ENCODE measurements around the gene ALDH8A1. TPM values are rescaled to one million over a fixed set of nuclear protein-coding genes. Genes with fewer than 3 reads are reported as not detected.

The ALDH8A1 gene
- total RNA-seq, 2 donors from 2014 or later: 1.3 to 3.4 TPM

- ATAC-seq (no peak), DNase-seq (no peak)
- Mint-ChIP-seq H3K4me1 (peaks cover 2% of the 10 kb centered on the region), H3K4me3 (no peak overlapping the region), H3K27me3 (no peaks in the 10 kb centered on the region), H3K36me3 (ENCODE audit: low read depth) (peaks cover 5% of the 10 kb centered on the region), H3K27ac (no peak overlapping the region)
- no peaks in the 10 kb centered on the region for H3K9me3 ChIP-seq (ENCODE audit: control insufficient read depth, low read length, poor library complexity, severe bottlenecking)
These were observed 17.8 kb upstream of the ALDH8A1 start for GRCh38 chr6:134967711-134968110.

- no peaks in the 10 kb centered on the region for H3K9me3 ChIP-seq (ENCODE audit: control insufficient read depth, low read length, poor library complexity, severe bottlenecking)
- Mint-ChIP-seq H3K27ac (no peak overlapping the region), H3K4me1 (peaks cover 2% of the 10 kb centered on the region), H3K4me3 (no peak overlapping the region), H3K27me3 (no peaks in the 10 kb centered on the region), H3K36me3 (ENCODE audit: low read depth) (peaks cover 6% of the 10 kb centered on the region)
- ATAC-seq (no peak), DNase-seq (no peak)
These were observed 14.7 kb upstream of the ALDH8A1 start for GRCh38 chr6:134964451-134965203.

- no peaks in the 10 kb centered on the region for H3K9me3 ChIP-seq (ENCODE audit: control insufficient read depth, low read length, poor library complexity, severe bottlenecking)
- peaks cover 2% of the 10 kb centered on the region for H3K4me1 Mint-ChIP-seq
- ATAC-seq (no peak), DNase-seq (no peak)
- no peak overlapping the region for H3K4me3 Mint-ChIP-seq
- H3K36me3 Mint-ChIP-seq (ENCODE audit: low read depth): peaks cover 6% of the 10 kb centered on the region
- no peaks in the 10 kb centered on the region for H3K27me3 Mint-ChIP-seq
- no peak overlapping the region for H3K27ac Mint-ChIP-seq
These were observed 12.5 kb upstream of the ALDH8A1 start for GRCh38 chr6:134962421-134962820.

GRCh38 chr6:134961366-134961765 is 11.5 kb upstream of the ALDH8A1 start:
- Mint-ChIP-seq H3K4me1 (no peaks in the 10 kb centered on the region), H3K27me3 (no peaks in the 10 kb centered on the region), H3K27ac (no peak overlapping the region), H3K36me3 (ENCODE audit: low read depth) (peaks cover 6% of the 10 kb centered on the region), H3K4me3 (no peak overlapping the region)
- ATAC-seq: no peak
- H3K9me3 ChIP-seq (ENCODE audit: control insufficient read depth, low read length, poor library complexity, severe bottlenecking): no peaks in the 10 kb centered on the region
- no peak for DNase-seq

- no peak overlapping the region for H3K4me3 Mint-ChIP-seq
- H3K27ac Mint-ChIP-seq: no peak overlapping the region
- no peaks in the 10 kb centered on the region for H3K27me3 Mint-ChIP-seq
- no peak for DNase-seq
- H3K4me1 Mint-ChIP-seq: no peaks in the 10 kb centered on the region
- H3K9me3 ChIP-seq (ENCODE audit: control insufficient read depth, low read length, poor library complexity, severe bottlenecking): no peaks in the 10 kb centered on the region
- peaks cover 6% of the 10 kb centered on the region for H3K36me3 Mint-ChIP-seq (ENCODE audit: low read depth)
- no peak for ATAC-seq
These were observed 9.7 kb upstream of the ALDH8A1 start for GRCh38 chr6:134959603-134960002.

- Mint-ChIP-seq H3K27ac (no peak overlapping the region), H3K36me3 (ENCODE audit: low read depth) (no peaks in the 10 kb centered on the region), H3K4me3 (no peak overlapping the region), H3K4me1 (no peaks in the 10 kb centered on the region), H3K27me3 (no peaks in the 10 kb centered on the region)
- H3K9me3 ChIP-seq (ENCODE audit: control insufficient read depth, low read length, poor library complexity, severe bottlenecking): no peaks in the 10 kb centered on the region
- DNase-seq: no peak
- ATAC-seq: no peak
These were observed 6.8 kb upstream of the ALDH8A1 start for GRCh38 chr6:134956676-134957075.

GRCh38 chr6:134956032-134956431 is 6.1 kb upstream of the ALDH8A1 start:
- no peak overlapping the region for H3K4me3 Mint-ChIP-seq
- H3K27me3 Mint-ChIP-seq: no peaks in the 10 kb centered on the region
- DNase-seq (no peak), ATAC-seq (no peak)
- H3K27ac Mint-ChIP-seq: no peak overlapping the region
- no peaks in the 10 kb centered on the region for H3K9me3 ChIP-seq (ENCODE audit: control insufficient read depth, low read length, poor library complexity, severe bottlenecking)
- H3K36me3 Mint-ChIP-seq (ENCODE audit: low read depth): no peaks in the 10 kb centered on the region
- H3K4me1 Mint-ChIP-seq: no peaks in the 10 kb centered on the region

GRCh38 chr6:134954272-134955000 is 4.5 kb upstream of the ALDH8A1 start:
- Mint-ChIP-seq H3K4me1 (no peaks in the 10 kb centered on the region), H3K4me3 (no peak overlapping the region), H3K27ac (no peak overlapping the region), H3K36me3 (ENCODE audit: low read depth) (no peaks in the 10 kb centered on the region), H3K27me3 (no peaks in the 10 kb centered on the region)
- H3K9me3 ChIP-seq (ENCODE audit: control insufficient read depth, low read length, poor library complexity, severe bottlenecking): no peaks in the 10 kb centered on the region
- DNase-seq (no peak), ATAC-seq (no peak)

GRCh38 chr6:134951494-134952263 is 1.8 kb upstream of the ALDH8A1 start:
- Mint-ChIP-seq H3K4me3 (no peak overlapping the region), H3K27ac (no peak overlapping the region), H3K4me1 (no peaks in the 10 kb centered on the region), H3K27me3 (no peaks in the 10 kb centered on the region), H3K36me3 (ENCODE audit: low read depth) (no peaks in the 10 kb centered on the region)
- ATAC-seq (no peak), DNase-seq (no peak)
- no peaks in the 10 kb centered on the region for H3K9me3 ChIP-seq (ENCODE audit: control insufficient read depth, low read length, poor library complexity, severe bottlenecking)

GRCh38 chr6:134950482-134950881 is 581 bp upstream of the ALDH8A1 start:
- Mint-ChIP-seq H3K36me3 (ENCODE audit: low read depth) (no peaks in the 10 kb centered on the region), H3K27me3 (no peaks in the 10 kb centered on the region), H3K27ac (no peak overlapping the region), H3K4me1 (no peaks in the 10 kb centered on the region), H3K4me3 (no peak overlapping the region)
- no peak for ATAC-seq
- H3K9me3 ChIP-seq (ENCODE audit: control insufficient read depth, low read length, poor library complexity, severe bottlenecking): no peaks in the 10 kb centered on the region
- DNase-seq: no peak

GRCh38 chr6:134948691-134949090 is 1.2 kb downstream of the ALDH8A1 start:
- no peak for DNase-seq
- no peak overlapping the region for H3K4me3 Mint-ChIP-seq
- no peaks in the 10 kb centered on the region for H3K4me1 Mint-ChIP-seq
- no peaks in the 10 kb centered on the region for H3K36me3 Mint-ChIP-seq (ENCODE audit: low read depth)
- H3K27ac Mint-ChIP-seq: no peak overlapping the region
- ATAC-seq: no peak
- no peaks in the 10 kb centered on the region for H3K27me3 Mint-ChIP-seq
- no peaks in the 10 kb centered on the region for H3K9me3 ChIP-seq (ENCODE audit: control insufficient read depth, low read length, poor library complexity, severe bottlenecking)

GRCh38 chr6:134948142-134948541 is 1.8 kb downstream of the ALDH8A1 start:
- no peak for DNase-seq
- no peaks in the 10 kb centered on the region for H3K27me3 Mint-ChIP-seq
- no peaks in the 10 kb centered on the region for H3K9me3 ChIP-seq (ENCODE audit: control insufficient read depth, low read length, poor library complexity, severe bottlenecking)

GRCh38 chr6:134945045-134945444 is 4.9 kb downstream of the ALDH8A1 start:
- no peaks in the 10 kb centered on the region for H3K36me3 Mint-ChIP-seq (ENCODE audit: low read depth)
- no peaks in the 10 kb centered on the region for H3K9me3 ChIP-seq (ENCODE audit: control insufficient read depth, low read length, poor library complexity, severe bottlenecking)
- no peak for DNase-seq
- no peak overlapping the region for H3K27ac Mint-ChIP-seq
- ATAC-seq: no peak
- no peak overlapping the region for H3K4me3 Mint-ChIP-seq
- H3K27me3 Mint-ChIP-seq: no peaks in the 10 kb centered on the region
- no peaks in the 10 kb centered on the region for H3K4me1 Mint-ChIP-seq

More at GRCh38 chr6:134948142-134948541, 1.8 kb downstream of the ALDH8A1 start:
- Mint-ChIP-seq H3K36me3 (ENCODE audit: low read depth) (no peaks in the 10 kb centered on the region), H3K4me3 (no peak overlapping the region), H3K4me1 (no peaks in the 10 kb centered on the region), H3K27ac (no peak overlapping the region)
- no peak for ATAC-seq

All from T-helper 17 cell (primary cell).